Peyer's patch (tissue), 4 donors: ENCODE data around the gene CDX1.

Experiments used
- POLR2A ChIP-seq, 2 donors: fragments of 450-650 bp; IDR thresholded peaks; one replicate each; pipeline ENCODE4 v1.5.1; 2017; ENCODE audit warnings: antibody characterized with exemption in 2 of 2, mild to moderate bottlenecking in 2 of 2, moderate library complexity in 2 of 2
- TF ChIP-seq, protein P1 (sequence below), 6 experiments: fragments of 450-650 bp in 4 of 6; fragments of 200-600 bp in 2 of 6; sonication (generic) in 1 of 6; IDR thresholded peaks; one replicate each; pipeline ENCODE4 v1.5.1; 2017 to 2019; ENCODE audit warnings: antibody characterized with exemption in 6 of 6, mild to moderate bottlenecking in 3 of 6, moderate library complexity in 1 of 6

DNA sequence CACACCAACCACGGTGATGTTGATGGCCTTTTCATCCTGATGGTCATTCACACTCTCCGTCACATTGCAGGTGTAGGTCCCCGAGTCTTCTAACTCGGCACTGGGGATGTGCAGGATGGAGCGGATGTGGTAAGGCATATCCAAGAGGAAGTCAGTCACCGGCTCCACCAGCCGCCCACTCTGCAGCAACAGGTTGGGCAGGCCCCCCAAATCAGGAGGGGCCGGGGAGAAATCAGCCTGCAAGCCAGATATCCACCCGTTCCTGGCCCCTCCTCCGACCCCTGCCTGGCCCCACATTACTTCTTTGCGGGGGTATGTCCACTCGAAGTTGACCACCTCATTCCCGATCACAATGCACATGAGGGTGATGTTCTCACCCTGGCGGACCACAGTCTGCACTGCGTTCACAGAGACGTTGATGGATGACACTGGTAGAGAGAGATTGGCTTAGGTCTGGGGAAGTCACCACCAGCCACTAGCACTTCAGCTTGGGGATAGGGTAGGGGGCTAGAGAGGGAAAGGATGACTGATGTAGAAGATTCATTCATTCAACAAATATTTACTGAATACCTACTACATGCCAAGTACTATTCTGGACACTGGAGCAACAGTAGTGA lies 32.9 kb upstream of the CDX1 start:
- TF ChIP-seq, protein P1, sequence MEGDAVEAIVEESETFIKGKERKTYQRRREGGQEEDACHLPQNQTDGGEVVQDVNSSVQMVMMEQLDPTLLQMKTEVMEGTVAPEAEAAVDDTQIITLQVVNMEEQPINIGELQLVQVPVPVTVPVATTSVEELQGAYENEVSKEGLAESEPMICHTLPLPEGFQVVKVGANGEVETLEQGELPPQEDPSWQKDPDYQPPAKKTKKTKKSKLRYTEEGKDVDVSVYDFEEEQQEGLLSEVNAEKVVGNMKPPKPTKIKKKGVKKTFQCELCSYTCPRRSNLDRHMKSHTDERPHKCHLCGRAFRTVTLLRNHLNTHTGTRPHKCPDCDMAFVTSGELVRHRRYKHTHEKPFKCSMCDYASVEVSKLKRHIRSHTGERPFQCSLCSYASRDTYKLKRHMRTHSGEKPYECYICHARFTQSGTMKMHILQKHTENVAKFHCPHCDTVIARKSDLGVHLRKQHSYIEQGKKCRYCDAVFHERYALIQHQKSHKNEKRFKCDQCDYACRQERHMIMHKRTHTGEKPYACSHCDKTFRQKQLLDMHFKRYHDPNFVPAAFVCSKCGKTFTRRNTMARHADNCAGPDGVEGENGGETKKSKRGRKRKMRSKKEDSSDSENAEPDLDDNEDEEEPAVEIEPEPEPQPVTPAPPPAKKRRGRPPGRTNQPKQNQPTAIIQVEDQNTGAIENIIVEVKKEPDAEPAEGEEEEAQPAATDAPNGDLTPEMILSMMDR (IDR thresholded peaks at IDR 0.05) = no peak
- no peak for TF ChIP-seq POLR2A (IDR thresholded peaks at IDR 0.05)
